ENCODE results near the gene GLRX3. TPM values are rescaled to one million over a fixed set of nuclear protein-coding genes. Genes with fewer than 3 reads are reported as not detected.

The GLRX3 gene
- total and polyA plus RNA-seq, 8 donors: 19.2 to 33.5 (median 27.7) TPM

GRCh38 chr10:130108934-130109604, 27.1 kb upstream of the GLRX3 start:
- ATAC-seq (no peak), DNase-seq (no peak), FAIRE-seq (no peak)
- intact Hi-C loops (cut with DNase I): no loop called here
- H3K9me3 ChIP-seq: no peaks in the 10 kb centered on the region
- peak overlapping the region in 2 of 4 donors; percentile 69 to 88 for H3K4me3 ChIP-seq
- H3K27ac ChIP-seq: no peak overlapping the region
- peaks cover 0 to 3% (median 0%) of the 10 kb centered on the region in 3 donors for H3K36me3 ChIP-seq
- no peaks in the 10 kb centered on the region for H3K27me3 ChIP-seq
- WGBS, 2 donors: 42 to 46% methylated on average over 6 of the region's 6 CpGs
- TF ChIP-seq CTCF (IDR thresholded peaks at IDR 0.05): no peak
- peaks cover 0 to 6% (median 6%) of the 10 kb centered on the region in 3 donors for H3K4me1 ChIP-seq

- ATAC-seq (peak; percentile 29 to 60 (median 50)), FAIRE-seq (no peak)
- intact Hi-C loops (cut with DNase I): no loop called here
These were observed 26.4 kb upstream of the GLRX3 start for GRCh38 chr10:130109796-130110245.

GRCh38 chr10:130110246-130111112, 25.7 kb upstream of the GLRX3 start, which contains the start of gene C10orf143:
C10orf143 (minus strand) TSS chr10:130110830; CDS start chr10:130110772, 58 bp downstream.
- H3K4me1 ChIP-seq: peaks cover 0 to 6% (median 6%) of the 10 kb centered on the region in 3 donors
- H3K27me3 ChIP-seq: no peaks in the 10 kb centered on the region
- DNase-seq (peak; percentile 98 to 100 (median 99)), FAIRE-seq (no peak), ATAC-seq (peak; percentile 90 to 96 (median 93))
- H3K27ac ChIP-seq: peak within 1 kb of the TSS; percentile 82 to 90 (median 84)
- H3K36me3 ChIP-seq: peaks cover 0 to 3% (median 0%) of the 10 kb centered on the region in 3 donors
- H3K9me3 ChIP-seq: no peaks in the 10 kb centered on the region
- TF ChIP-seq CTCF (IDR thresholded peaks at IDR 0.05): no peak
- 0% methylated on average over 54 to 71 of the region's 71 CpGs for WGBS, 2 donors
- peak within 1 kb of the TSS; percentile 35 to 88 (median 65) for H3K4me3 ChIP-seq
- intact Hi-C loops (cut with DNase I): no loop called here

More at GRCh38 chr10:130109796-130110245, 26.4 kb upstream of the GLRX3 start:
- peaks cover 0 to 6% (median 6%) of the 10 kb centered on the region in 3 donors for H3K4me1 ChIP-seq
- WGBS, 2 donors: 1 to 2% methylated on average over 9 of the region's 9 CpGs
- H3K4me3 ChIP-seq: peak overlapping the region; percentile 35 to 88 (median 65)
- TF ChIP-seq CTCF (IDR thresholded peaks at IDR 0.05): peak; percentile 72 to 77 (median 73)
- peak in 5 of 6 donors; percentile 63 to 80 (median 69) for DNase-seq
- no peaks in the 10 kb centered on the region for H3K27me3 ChIP-seq
- peaks cover 0 to 3% (median 0%) of the 10 kb centered on the region in 3 donors for H3K36me3 ChIP-seq
- H3K9me3 ChIP-seq: no peaks in the 10 kb centered on the region
- peak overlapping the region; percentile 82 to 90 (median 84) for H3K27ac ChIP-seq

GRCh38 chr10:130111113-130111851, 24.9 kb upstream of the GLRX3 start:
- ATAC-seq (peak; percentile 86 to 94 (median 88)), FAIRE-seq (peak; percentile 67), DNase-seq (peak; percentile 86 to 97 (median 94))
- no peak for TF ChIP-seq CTCF (IDR thresholded peaks at IDR 0.05)
- no peaks in the 10 kb centered on the region for H3K27me3 ChIP-seq
- no peaks in the 10 kb centered on the region for H3K9me3 ChIP-seq
- peak overlapping the region; percentile 35 to 88 (median 65) for H3K4me3 ChIP-seq
- no peaks in the 10 kb centered on the region for H3K36me3 ChIP-seq
- intact Hi-C loops (cut with DNase I): no loop called here
- H3K27ac ChIP-seq: peak overlapping the region; percentile 82 to 90 (median 84)
- WGBS, 2 donors: 1 to 2% methylated on average over 44 to 49 of the region's 49 CpGs
- peaks cover 0 to 6% (median 6%) of the 10 kb centered on the region in 3 donors for H3K4me1 ChIP-seq
